ENCODE results near the gene STX10.

DNA sequence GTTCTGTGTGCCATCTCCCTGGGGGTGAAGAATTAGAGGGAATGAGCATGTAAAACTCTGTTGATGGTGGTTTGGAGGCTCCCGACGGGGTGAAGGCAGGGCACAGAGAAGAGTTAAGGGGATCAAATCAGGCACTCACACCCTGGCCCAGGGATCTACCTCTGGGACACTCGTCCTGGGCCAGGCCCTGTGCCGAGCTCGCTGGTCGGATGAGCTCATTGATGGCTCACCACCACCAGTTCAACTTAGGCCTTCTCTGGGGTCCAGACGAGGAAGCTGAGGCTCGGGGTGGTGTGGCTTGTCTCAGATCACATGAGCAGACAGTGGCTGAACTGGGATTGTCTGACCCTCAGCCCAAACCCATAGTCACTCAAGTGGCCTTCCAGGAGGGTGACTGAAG is 30.5 kb downstream of the STX10 start:
- no peak for TF ChIP-seq EZH2 (IDR thresholded peaks at IDR 0.05; ENCODE audit: low read length, missing control alignments)
- TF ChIP-seq, protein P1, sequence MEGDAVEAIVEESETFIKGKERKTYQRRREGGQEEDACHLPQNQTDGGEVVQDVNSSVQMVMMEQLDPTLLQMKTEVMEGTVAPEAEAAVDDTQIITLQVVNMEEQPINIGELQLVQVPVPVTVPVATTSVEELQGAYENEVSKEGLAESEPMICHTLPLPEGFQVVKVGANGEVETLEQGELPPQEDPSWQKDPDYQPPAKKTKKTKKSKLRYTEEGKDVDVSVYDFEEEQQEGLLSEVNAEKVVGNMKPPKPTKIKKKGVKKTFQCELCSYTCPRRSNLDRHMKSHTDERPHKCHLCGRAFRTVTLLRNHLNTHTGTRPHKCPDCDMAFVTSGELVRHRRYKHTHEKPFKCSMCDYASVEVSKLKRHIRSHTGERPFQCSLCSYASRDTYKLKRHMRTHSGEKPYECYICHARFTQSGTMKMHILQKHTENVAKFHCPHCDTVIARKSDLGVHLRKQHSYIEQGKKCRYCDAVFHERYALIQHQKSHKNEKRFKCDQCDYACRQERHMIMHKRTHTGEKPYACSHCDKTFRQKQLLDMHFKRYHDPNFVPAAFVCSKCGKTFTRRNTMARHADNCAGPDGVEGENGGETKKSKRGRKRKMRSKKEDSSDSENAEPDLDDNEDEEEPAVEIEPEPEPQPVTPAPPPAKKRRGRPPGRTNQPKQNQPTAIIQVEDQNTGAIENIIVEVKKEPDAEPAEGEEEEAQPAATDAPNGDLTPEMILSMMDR (conservative IDR thresholded peaks at IDR 0.05 in 1 of 2, IDR thresholded peaks at IDR 0.05 in 1 of 2; ENCODE audit: low read depth in 1 of 2, low read length in 2 of 2) = no peak

Data from fibroblast of lung (primary cell).